Measurements from ENCODE around the gene ZNF804B.

DNA sequence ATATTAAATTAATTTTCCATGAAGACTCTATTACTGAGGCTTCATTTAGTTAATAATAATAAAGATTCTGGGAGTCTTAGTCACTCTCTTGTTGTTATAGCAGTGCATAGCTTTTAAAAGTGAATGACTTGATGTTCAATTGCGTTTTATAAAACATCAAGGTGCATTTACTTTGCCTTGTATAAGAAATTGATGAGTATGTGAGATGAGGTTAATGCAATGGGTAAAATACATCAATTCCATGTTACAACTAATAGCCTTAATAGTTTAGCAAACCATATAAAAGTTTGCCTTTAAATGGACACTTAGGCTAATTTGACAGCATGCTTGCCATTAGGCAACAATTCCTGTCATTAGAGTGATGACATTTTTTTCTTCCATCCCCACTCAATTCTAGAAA is 209.7 kb downstream of the ZNF804B start:
- no peak for TF ChIP-seq POLR2A (IDR thresholded peaks at IDR 0.05; ENCODE audit: low read depth, low read length)
- no peak for TF ChIP-seq SPI1 (IDR thresholded peaks at IDR 0.05; ENCODE audit: low read depth, low read length)
- TF ChIP-seq POLR2AphosphoS5 (IDR thresholded peaks at IDR 0.05; ENCODE audit: low read depth, low read length), result no peak
- no peak for TF ChIP-seq TAF1 (IDR thresholded peaks at IDR 0.05; ENCODE audit: low read depth, low read length)
- no peak for TF ChIP-seq PAX5 (IDR thresholded peaks at IDR 0.05; ENCODE audit: insufficient read depth, low read length, severe bottlenecking)

Data from GM12891 (cell line).